ACC112 (cell line): ENCODE results near the gene NPHS2.
"Not testable (repeated sequence)": the region's sequence is repeated elsewhere in the genome, so short reads cannot be mapped to it uniquely, and the experiment has no call there.

Experiments
- H2AFZ ChIP-seq: fragments of 200-600 bp; sonication (generic); one replicate; pipeline ENCODE4 v1.6.0; 2017; ENCODE audit warnings: antibody characterized with exemption, low read length; ENCODE audit not compliant: unreplicated experiment
- H3K27ac ChIP-seq: fragments of 200-600 bp; sonication (generic); 2 replicates; pipeline ENCODE4 v1.5.1; 2014; ENCODE audit warnings: low read depth, mild to moderate bottlenecking, antibody characterized with exemption, low read length, moderate library complexity
- H3K27me3 ChIP-seq: fragments of 200-600 bp; sonication (generic); 2 replicates; pipeline ENCODE4 v1.6.1; 2014; ENCODE audit warnings: mild to moderate bottlenecking, antibody characterized with exemption, low read length, moderate library complexity, mixed read lengths; ENCODE audit not compliant: insufficient read depth
- H3K36me3 ChIP-seq: fragments of 200-600 bp; sonication (generic); 2 replicates; pipeline ENCODE4 v1.6.1; 2016; ENCODE audit warnings: mild to moderate bottlenecking, antibody characterized with exemption, low read length, moderate library complexity, mixed read lengths; ENCODE audit not compliant: insufficient read depth
- H3K4me1 ChIP-seq: fragments of 200-600 bp; sonication (generic); one replicate; pipeline ENCODE4 v1.6.1; 2016; ENCODE audit warnings: low read length, mixed read lengths; ENCODE audit not compliant: insufficient read depth, unreplicated experiment, control insufficient read depth
- H3K4me3 ChIP-seq: fragments of 200-600 bp; sonication (generic); 2 replicates; pipeline ENCODE4 v1.5.1; 2014; ENCODE audit warnings: mild to moderate bottlenecking, low read depth, low read length
- H3K79me2 ChIP-seq: fragments of 200-600 bp; sonication (generic); one replicate; pipeline ENCODE4 v1.6.0; 2016; ENCODE audit warnings: low read length; ENCODE audit not compliant: control insufficient read depth, unreplicated experiment, insufficient read depth

Gene NPHS2

GRCh38 chr1:179545321-179545720 lies 30.4 kb downstream of the NPHS2 start:
- Histone ChIP-seq H3K79me2 (no peaks in the 10 kb centered on the region), H3K4me3 (no peak overlapping the region), H3K27ac (no peak overlapping the region), H3K27me3 (no peaks in the 10 kb centered on the region; the same call in 1 of the 2 replicates), H2AFZ (no peak overlapping the region), H3K4me1 (no peaks in the 10 kb centered on the region), H3K36me3 (no peaks in the 10 kb centered on the region)

- Histone ChIP-seq H3K27ac (no peak overlapping the region), H3K79me2 (no peaks in the 10 kb centered on the region), H3K36me3 (no peaks in the 10 kb centered on the region), H2AFZ (no peak overlapping the region), H3K4me3 (no peak overlapping the region), H3K4me1 (no peaks in the 10 kb centered on the region), H3K27me3 (no peaks in the 10 kb centered on the region; the same call in 1 of the 2 replicates)
Observed at GRCh38 chr1:179541774-179542173, 34.0 kb downstream of the NPHS2 start.

GRCh38 chr1:179530352-179530751 lies 45.4 kb downstream of the NPHS2 start:
- no peak overlapping the region for H3K27ac ChIP-seq

GRCh38 chr1:179529482-179530195 lies 46.1 kb downstream of the NPHS2 start:
- peaks cover 26% of the 10 kb centered on the region; the same call in 1 of the 2 replicates for H3K27me3 ChIP-seq
- no peak overlapping the region for H2AFZ ChIP-seq
- no peak overlapping the region for H3K27ac ChIP-seq
- no peaks in the 10 kb centered on the region for H3K4me1 ChIP-seq
- no peaks in the 10 kb centered on the region for H3K36me3 ChIP-seq
- no peaks in the 10 kb centered on the region for H3K79me2 ChIP-seq
- no peak overlapping the region for H3K4me3 ChIP-seq

More at GRCh38 chr1:179530352-179530751, 45.4 kb downstream of the NPHS2 start:
- Histone ChIP-seq H3K4me3 (no peak overlapping the region), H2AFZ (no peak overlapping the region), H3K79me2 (no peaks in the 10 kb centered on the region), H3K4me1 (no peaks in the 10 kb centered on the region), H3K36me3 (no peaks in the 10 kb centered on the region), H3K27me3 (peaks cover 26% of the 10 kb centered on the region; the same call in 1 of the 2 replicates)

- not testable (repeated sequence) for H3K4me1 ChIP-seq
- H3K27me3 ChIP-seq, result peaks cover 13% of the 10 kb centered on the region; the same call in 1 of the 2 replicates
Observed at GRCh38 chr1:179518544-179518943, 57.2 kb downstream of the NPHS2 start.

GRCh38 chr1:179516976-179517705 lies 58.6 kb downstream of the NPHS2 start:
- no peaks in the 10 kb centered on the region for H3K4me1 ChIP-seq
- no peak overlapping the region for H2AFZ ChIP-seq
- H3K4me3 ChIP-seq, result no peak overlapping the region
- H3K79me2 ChIP-seq, result no peaks in the 10 kb centered on the region
- no peaks in the 10 kb centered on the region for H3K36me3 ChIP-seq
- H3K27me3 ChIP-seq, result peaks cover 11% of the 10 kb centered on the region; the same call in 1 of the 2 replicates
- no peak overlapping the region for H3K27ac ChIP-seq

More at GRCh38 chr1:179518544-179518943, 57.2 kb downstream of the NPHS2 start:
- H2AFZ ChIP-seq, H3K36me3 ChIP-seq, H3K27ac ChIP-seq, H3K4me3 ChIP-seq, H3K79me2 ChIP-seq: not testable (repeated sequence)

- Histone ChIP-seq H3K36me3 (no peaks in the 10 kb centered on the region), H3K4me1 (no peaks in the 10 kb centered on the region), H3K4me3 (no peak overlapping the region), H3K79me2 (no peaks in the 10 kb centered on the region), H3K27me3 (peaks cover 4% of the 10 kb centered on the region; the same call in 1 of the 2 replicates), H3K27ac (no peak overlapping the region), H2AFZ (no peak overlapping the region)
Observed at GRCh38 chr1:179510038-179510437, 65.7 kb downstream of the NPHS2 start.

GRCh38 chr1:179509384-179509783 lies 66.4 kb downstream of the NPHS2 start:
- Histone ChIP-seq H3K36me3 (no peaks in the 10 kb centered on the region), H3K27ac (no peak overlapping the region), H3K4me1 (no peaks in the 10 kb centered on the region), H3K27me3 (peaks cover 4% of the 10 kb centered on the region; the same call in 1 of the 2 replicates), H2AFZ (no peak overlapping the region), H3K4me3 (no peak overlapping the region), H3K79me2 (no peaks in the 10 kb centered on the region)

GRCh38 chr1:179506199-179506598 lies 69.5 kb downstream of the NPHS2 start:
- no peak overlapping the region for H3K27ac ChIP-seq
- no peaks in the 10 kb centered on the region for H3K36me3 ChIP-seq
- H2AFZ ChIP-seq, result no peak overlapping the region
- no peak overlapping the region for H3K4me3 ChIP-seq
- no peaks in the 10 kb centered on the region for H3K4me1 ChIP-seq
- peaks cover 4% of the 10 kb centered on the region; the same call in 1 of the 2 replicates for H3K27me3 ChIP-seq
- no peaks in the 10 kb centered on the region for H3K79me2 ChIP-seq
